NCI-H2196 treated with DMSO at 0.1 percent for 48 hours (cell line): ENCODE measurements around the gene CD300H.

Experiments used
- DNase-seq: peaks from one replicate; lab custom pipeline; 2025; ENCODE audit not compliant: unreplicated experiment; lab: John Stamatoyannopoulos, UW

CD300H gene

DNA sequence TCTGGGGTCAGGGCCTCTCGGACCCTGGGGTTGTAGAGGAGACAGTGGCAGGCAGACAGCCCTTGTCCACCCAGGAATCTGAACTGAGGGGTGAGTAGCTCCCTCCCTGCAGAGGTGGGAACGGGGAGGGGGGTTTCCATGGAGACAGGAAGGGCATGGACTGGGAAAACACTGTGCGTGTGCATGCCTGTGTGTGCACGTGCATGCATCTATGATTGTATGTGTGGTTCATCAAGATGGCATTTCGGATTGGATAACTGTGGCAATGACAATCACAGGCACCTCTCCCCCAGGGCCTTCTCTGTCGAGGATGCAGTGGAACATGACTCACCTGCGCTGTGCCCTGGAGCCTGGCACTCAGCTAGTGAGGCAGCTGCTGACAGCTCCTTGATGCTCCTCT is 15.3 kb downstream of the CD300H start:
- DNase-seq, result no peak

DNA sequence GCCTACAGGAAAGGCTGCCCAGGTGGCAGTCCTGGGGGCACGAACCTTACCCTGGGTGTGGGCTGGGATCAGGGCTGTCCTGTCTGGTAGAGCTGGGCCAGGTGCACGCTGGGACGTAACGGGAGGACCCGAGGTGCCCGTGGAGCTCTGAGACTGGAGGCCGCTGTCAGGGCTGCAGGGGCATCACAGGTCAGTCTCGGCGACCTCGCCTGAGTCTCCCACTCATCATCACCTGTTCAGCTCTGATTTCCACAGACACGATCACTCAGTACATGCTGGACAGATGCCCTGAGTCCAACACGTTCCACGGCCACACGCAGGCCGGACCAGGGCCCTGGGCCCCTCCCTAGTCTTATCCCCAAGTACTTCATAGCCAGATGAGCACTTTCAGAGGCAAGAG is 16.7 kb downstream of the CD300H start:
- DNase-seq, result no peak

DNA sequence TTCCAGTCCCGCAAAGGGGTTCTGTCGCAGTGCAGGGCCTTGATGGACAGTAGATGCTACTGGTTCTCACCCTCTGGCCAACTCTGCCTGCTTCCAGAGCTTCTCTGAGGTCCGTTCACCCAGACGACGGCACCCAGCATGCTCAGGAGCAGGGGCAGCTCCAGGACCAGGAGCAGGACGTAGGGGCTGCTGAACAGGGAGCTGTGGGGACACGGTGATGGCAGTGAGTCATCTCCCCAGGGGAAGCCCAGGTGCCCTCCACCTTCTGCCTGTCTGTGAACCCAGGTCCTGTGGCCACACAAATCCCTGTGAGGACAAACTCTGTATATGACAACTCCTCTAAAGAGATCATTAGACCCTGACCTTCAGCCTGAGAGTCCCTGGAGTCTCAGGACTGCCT is 18.0 kb downstream of the CD300H start:
- DNase-seq, result no peak

DNA sequence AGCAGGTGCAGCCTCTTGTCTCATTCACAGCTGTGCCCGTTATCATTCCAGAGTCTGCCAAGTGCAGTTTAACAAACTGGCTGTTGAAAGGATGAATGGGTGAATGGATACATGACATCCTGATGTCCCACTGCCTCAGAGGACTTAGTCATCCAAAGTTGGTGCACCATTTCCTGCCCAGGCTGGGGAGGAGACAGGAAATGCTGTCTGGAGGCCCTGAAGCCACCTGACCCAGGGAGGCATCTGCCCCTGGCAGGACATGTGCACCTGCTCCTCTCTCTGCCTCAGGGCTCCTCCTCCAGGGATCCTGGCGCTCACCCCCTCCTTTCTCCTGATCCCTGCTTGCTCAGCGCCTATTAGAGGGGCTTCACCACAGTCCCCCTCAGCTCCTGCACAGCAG is 19.6 kb downstream of the CD300H start:
- DNase-seq, result peak; percentile 78

DNA sequence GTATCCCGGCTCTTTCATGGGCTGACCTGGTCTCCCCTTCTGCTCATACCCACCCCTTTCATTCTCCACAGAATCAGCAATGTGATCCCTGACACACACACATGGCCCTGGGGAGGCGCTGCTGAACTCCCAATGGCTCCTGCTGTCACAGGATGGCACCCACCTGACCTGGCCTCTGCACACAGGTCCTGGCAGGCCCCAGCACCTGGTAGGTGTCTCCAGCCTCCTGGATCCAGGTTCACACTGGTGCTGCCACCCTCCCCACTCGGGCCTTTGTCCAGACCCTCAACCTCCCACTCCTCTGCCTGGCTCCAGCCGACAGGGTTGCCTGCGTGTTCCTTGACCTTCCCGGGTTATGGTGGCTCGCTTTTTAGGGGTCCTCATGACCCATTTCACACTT is 20.0 kb downstream of the CD300H start:
- DNase-seq, result no peak

DNA sequence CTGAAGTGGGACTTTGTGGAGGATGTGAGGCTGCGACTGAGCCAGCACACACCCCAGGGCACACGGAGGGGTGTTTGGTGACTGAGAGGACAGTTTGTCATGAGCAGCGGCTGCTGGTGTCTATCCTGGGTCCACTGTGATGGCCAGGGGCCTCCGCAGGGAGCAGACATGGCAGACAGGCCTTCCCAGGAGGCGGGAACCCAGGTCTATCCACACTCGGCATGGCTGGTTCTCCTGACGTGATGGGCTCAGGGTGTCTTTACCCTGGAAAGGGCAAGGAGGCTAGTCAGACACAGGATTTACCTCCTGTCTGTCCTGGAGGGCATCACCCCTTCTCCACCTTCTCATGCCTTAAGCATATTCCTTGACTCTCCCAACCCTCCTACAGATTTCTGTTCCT is 20.7 kb downstream of the CD300H start:
- DNase-seq, result no peak

DNA sequence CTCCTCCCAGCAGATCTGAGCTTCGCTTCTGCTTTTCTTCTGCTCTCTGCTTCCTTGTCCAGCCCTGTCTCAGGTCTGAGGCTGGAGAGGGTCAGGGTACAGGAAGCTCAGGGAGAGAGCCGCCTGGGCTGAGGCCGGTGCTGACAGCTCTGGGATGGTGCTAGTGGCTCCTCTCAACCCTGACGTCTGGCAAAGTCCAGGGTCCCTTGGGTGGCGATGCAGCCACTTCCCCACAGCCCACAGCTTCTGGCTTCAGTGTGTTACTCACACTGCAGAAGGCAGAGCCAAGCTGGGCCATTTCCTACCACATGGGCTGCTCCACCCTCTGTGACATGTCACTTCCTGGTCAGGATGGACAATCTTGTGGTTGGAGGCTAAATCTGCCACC is 21.5 kb downstream of the CD300H start, which contains the start of gene CD300C:
Gene CD300C (minus strand): TSS at position 273 of the 388 bp plus-strand sequence. CDS start 333 bp downstream, outside the sequence.
- no peak for DNase-seq

DNA sequence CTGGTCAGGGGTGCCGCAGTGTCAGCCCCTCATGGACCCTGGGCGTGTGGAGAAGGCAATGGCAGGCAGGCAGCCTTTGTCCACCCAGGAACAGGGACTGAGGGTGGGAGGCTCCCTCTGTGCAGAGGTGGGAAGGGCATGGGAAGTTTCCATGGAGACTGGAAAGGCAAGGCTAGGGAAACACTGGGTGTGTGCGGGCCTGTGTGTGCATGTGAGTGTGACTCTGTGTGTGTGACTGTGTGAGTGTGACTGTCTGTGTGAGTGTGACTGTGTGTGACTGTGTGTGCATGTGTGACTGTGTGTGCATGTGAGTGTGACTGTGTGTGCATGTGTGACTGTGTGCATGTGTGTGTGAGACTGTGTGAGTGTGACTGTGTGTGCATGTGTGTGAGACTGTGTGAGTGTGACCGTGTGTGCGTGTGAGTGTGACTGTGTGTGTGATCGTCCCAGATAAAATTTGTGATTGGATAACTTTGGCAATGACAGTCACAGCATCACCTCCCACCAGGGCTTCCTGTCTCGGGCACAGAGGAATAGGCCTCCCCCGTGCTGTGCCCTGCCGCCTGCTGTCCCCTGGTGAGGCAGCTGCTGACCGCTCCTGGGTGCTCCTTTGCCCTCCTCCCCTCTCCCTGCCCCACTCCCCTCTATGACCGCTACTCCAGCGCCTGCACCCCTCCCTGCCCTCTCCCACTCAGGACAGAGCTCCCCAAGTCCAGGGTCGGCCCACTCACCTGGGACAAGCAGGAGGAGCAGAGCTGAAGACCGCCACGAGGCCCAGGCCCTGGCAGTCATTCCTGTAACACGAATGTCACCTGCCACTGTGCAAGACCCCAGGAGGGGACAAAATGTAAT is 22.1 kb downstream of the CD300H start:
- DNase-seq, result no peak

DNA sequence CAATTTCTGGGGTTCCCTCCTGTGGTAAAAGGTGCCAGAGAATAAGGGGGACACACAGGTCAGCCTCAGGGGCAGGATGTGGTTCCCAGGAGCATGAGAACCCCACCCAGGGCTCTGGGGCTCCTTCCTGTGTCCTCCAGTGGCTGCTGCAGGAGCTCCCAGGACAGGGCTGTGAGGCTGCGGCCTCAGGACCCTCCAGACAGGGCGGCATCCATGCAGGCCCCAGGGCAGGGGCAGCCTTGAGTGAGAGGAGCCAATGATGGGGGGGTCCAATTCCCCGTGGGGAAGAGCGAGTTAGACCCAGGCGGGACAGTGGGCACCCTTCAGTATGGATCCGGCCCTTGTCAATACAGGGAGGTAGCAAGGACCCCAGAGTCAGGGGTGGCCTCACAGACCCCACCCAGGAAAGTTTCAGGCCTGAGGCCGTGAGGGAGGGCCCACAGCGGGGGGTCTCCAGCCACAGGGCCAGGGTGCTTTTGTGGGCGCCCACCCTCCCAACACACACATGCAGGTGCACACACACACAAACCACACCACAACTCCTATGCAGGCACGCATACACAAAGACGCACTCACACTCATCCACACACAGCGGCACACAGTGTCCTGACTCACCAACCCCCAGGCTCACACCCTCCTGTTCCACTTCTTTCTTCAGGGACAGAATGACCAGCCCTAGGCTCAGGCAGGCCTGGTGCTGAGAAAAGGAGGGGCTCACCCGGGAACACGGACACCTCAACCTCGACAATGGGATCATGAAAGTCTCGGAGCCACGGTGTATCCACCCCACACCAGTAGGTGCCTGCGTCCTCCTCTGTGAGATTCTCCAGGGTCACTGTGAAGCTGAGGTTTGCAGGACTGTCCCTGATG is 23.2 kb downstream of the CD300H start:
- no peak for DNase-seq

DNA sequence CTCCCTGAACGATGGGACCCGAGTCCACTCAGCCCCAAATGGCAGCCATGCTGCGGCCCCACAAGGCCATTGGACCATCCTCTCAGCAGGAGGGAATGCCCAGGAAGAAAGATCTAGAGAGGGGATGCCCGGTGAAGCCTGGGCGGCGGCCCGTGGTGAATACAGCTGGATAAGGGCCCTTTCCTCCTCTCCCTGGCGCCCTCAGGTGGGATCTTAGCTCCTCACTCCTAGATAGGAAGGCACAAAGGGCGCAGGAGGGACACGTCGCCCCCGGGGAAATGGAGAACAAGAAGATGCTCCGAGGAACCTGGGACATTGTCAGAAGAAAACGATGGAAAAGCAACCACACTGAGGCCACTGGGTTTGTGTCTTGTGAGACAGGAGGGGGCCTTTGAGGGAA is 23.9 kb downstream of the CD300H start:
- DNase-seq, result no peak

DNA sequence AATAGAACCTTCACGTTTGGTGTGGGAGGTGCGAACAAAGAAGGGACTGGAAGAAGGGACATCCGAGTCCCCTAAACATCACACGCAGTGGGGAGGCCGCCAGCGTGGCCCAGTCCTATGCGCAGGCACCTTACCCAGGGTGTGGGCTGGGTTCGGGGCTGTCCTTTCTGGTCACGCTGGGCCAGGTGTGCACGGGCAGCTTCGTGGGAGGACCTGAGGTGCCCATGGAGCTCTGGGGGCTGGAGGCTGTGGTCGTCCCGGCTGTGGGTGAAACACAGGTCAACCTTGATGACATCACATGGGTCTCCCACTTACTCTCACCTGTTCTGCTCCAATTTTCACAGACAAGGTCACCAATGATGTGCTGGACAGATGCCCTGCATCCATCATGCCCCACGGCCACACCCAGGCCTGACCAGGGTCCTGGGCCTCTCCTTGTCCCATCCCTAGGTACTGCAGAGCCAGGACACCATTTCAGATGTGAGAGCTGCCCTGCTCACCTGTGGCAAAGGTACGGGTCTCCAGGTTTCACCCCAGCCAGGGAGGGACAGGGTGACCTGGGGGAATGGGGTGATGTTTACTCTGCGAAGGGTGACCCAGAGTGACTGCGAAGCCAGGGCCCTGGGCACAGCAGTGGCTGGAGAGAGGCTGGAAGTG is 24.5 kb downstream of the CD300H start:
- DNase-seq, result no peak

DNA sequence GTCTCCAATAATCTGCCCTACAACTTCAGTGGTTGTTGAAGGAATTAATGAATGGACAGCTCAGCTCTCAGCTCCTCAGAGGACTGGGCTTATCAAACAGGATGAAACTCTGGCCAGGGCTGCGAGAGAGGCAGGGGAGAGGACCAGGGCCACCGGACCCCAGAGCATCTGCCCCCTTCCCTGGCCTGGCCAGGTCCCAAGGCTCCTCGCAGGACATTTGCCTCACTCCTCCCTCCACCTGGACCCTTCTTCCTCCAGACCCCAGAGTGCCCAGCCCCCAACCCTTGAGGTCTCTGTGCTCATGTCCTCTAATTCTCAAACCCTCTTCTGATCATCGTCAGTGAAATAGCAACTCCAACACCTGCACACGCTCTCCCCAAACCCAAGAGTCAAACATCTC is 25.1 kb downstream of the CD300H start:
- DNase-seq, result no peak

DNA sequence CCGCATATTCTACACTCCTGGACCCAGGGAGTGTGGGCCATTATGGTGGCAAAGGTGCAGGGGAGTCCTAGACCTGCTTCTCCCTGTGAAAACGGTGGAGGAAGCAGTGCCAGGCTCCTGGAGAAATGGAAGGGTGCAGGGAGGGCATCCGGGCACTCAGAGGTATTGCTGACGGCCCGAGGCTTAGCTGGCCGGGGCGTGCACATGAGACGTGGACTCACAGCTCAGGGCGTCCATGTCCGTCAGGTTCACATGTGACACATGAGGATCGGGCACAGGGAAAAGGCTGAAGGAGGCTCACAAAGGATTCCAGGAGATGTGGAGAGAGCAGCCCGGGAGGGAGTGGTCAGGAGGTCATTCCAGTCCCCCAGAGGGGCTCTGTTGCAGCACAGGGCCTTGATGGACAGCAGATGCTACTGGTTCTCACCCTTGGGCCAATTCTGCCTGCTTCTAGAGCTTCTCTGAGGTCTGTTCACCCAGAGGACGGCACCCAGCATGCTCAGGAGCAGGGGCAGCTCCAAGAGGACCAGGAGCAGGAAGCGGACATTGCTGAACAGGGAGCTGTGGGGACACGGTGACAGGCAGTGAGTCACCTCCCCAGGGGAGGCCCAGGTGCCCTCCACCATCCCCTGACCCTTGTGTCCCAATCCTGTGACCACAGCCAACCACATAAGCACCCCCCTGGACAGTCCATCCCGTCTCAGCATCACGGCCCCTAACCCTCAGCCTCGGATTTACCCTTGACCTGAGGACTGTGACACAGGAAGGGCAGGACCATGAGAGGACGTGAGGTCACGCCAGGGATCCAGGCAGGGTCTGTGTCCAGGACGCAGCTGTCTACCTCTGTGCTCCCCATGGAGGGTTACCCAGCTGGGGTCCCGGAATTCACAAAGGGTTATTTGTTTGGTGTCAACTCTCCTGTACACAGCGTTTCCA is 25.9 kb downstream of the CD300H start:
- no peak for DNase-seq

DNA sequence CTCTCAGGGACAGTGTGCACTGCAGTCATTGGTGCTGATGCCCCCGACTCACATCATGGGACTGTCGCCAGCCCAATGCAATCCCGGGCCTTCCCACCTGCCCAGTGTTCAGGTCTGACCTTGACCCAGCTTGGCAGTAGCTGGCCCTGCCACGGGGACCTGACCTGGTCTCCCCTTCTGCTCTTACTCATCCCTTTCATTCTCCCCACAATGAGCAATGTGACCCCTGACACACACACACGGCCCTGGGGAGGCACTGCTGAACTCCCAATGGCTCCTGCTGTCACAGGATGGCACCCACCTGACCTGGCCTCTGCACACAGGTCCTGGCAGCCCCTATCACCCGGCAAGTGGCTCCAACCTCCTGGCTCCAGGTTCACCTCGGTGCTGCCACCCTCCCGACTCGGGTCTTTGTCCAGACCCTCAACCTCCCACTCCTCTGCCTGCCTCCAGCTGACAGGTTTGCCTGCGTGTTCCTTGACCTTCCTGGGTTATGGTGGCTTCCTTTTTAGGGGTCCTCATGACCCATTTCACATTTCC is 28.0 kb downstream of the CD300H start:
- no peak for DNase-seq

DNA sequence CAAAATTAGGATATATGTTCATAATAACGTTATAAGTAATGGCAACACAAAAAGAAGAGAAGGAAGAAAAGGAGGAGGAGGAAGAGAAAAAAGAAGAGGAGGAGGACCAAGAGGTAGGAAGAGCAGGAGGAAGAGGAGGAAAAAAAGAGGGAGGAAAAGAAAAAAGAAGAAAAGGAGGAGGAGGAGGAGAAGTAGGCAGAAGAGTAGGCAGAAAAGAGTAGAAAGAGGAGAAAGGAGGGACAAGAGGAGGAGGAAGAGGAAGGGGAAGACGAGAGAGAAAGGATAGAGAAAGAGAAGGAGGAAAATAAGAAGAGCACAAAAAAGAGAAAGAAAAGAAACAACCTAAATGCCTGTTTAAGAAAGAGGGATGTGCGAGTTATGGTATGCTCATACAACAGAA is 30.4 kb downstream of the CD300H start:
- no peak for DNase-seq

DNA sequence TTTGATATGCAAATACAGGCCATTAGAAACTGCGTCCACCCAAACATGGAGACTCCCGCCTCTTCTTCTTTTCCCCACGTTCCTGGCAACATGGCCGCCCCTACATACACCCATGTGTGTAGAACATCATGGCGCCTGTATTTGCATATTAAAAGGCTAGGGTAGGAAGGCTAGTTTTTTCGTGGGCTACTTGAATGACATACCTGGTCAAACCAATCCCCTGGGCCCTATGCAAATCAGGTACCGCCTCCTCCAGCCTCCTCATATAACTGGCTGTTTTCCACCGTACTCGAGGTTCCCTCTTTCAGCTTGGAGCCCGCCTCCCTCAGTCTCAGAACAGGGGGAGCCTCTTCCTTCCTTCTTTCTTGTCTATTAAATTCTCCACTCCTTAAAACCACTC is 35.2 kb downstream of the CD300H start:
- DNase-seq, result no peak

DNA sequence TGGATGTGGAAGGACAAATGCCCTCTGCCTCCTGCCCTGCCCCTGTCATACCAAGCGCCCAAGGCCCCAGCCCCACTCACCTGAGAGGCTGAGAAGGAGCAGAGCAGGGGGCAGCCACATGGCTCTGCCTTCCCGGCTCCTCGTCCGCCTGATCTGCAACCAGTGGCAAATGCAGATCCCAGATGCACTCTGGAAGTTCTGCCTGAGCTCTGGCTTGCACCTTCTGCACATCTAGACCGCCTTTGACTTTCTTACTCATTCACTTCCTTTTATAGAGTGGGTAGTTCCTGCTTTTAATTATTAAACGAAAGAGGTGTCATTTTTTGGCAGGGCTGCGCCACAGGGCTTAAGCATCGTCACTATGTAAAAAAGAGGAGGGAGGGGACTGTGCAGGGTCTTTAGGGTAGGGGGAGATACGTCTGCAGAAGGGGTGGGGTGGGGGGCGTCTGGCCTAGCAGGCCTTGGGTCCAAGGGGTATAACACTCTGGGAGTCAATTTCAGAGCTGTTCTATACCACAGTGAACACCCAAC is 36.0 kb downstream of the CD300H start, which contains the start of gene CD300LB:
Gene CD300LB (minus strand): TSS at position 245 of the 531 bp plus-strand sequence. CDS start 125 bp downstream, at position 120.
- DNase-seq, result no peak

DNA sequence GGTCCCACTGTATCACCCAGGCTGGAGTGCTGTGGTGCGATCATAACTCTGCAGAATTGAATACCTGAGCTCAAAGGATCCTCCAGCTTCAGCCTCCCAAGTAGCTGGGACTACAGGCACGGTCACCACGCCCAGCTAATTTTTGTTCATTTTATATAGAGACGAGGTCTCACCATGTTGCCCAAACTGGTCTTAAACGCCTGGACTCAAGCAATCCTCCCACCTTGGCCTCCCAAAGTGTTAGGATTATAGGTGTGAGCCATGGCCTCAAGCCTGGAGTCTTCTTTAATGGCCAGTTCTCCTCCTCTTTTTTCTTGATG is 36.5 kb downstream of the CD300H start:
- DNase-seq, result no peak

DNA sequence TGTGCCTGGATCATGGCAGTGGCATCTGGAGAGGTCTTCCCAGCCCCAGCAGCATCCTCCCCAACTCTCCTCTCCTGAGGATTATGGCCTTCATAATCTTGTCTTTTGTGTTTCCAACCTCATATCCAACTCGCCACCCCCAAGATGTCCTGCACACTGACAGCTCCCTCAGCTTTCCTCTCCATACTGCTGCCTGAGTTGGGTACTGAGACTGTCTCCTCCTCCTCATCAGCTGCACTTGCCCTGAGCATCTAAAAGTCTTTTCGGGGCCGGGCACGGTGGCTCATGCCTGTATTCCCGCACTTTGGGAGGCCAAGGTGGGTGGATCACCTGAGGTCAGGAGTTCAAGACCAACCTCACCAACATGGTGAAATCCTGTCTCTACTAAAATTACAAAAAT is 38.1 kb downstream of the CD300H start:
- DNase-seq, result no peak
